Ishikawa (cell line): ENCODE measurements around the gene TLNRD1.

ENCODE experiments used
- CREB1 ChIP-seq: IDR thresholded peaks from 2 replicates; pipeline ENCODE4 v1.6.1; 2012; ENCODE audit warnings: low read depth
- EGR1 ChIP-seq: IDR thresholded peaks from 2 replicates; pipeline ENCODE4 v1.6.1; 2012
- EP300 ChIP-seq: IDR thresholded peaks from 2 replicates; pipeline ENCODE4 v1.6.1; 2012; ENCODE audit warnings: borderline replicate concordance
- FOXM1 ChIP-seq: IDR thresholded peaks from 2 replicates; pipeline ENCODE4 v1.6.1; 2012; ENCODE audit warnings: low read depth, borderline replicate concordance
- RAD21 ChIP-seq: IDR thresholded peaks from 2 replicates; pipeline ENCODE4 v1.6.1; 2012; ENCODE audit warnings: low read depth
- REST ChIP-seq: IDR thresholded peaks from 2 replicates; pipeline ENCODE4 v1.6.1; 2012; ENCODE audit warnings: low read depth, mild to moderate bottlenecking
- YY1 ChIP-seq: IDR thresholded peaks from 2 replicates; pipeline ENCODE4 v1.6.1; 2012; ENCODE audit warnings: low read depth
- ZBTB7A ChIP-seq: IDR thresholded peaks from 2 replicates; pipeline ENCODE4 v1.6.1; 2012; ENCODE audit warnings: low read depth
- TF ChIP-seq, protein P1 (sequence below): IDR thresholded peaks from 2 replicates; pipeline ENCODE4 v1.6.1; 2012

DNA sequence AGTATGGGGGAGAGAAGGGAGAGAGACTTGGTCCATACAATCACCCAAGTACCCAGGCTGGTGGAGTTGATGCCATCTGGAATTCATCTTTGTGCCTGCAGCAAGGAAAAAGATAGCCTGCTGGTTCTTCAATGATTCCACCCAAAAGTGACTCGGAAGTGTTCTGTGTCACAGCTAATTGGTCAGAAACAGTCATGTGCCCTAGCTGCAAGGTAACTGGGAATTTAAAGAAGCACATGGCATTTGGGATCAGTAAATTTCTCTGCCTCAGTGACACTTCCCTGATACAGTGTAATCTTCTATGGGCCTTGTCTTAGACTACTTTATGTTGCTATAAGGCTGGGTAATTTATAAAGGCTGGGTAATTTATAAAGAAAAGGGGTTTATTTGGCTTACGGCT is 17.5 kb downstream of the TLNRD1 start:
- no peak for TF ChIP-seq REST
- TF ChIP-seq EP300: no peak
- no peak for TF ChIP-seq YY1
- no peak for TF ChIP-seq EGR1
- TF ChIP-seq RAD21: no peak
- TF ChIP-seq ZBTB7A: no peak
- TF ChIP-seq CREB1: no peak
- TF ChIP-seq FOXM1: no peak
- TF ChIP-seq, protein P1, sequence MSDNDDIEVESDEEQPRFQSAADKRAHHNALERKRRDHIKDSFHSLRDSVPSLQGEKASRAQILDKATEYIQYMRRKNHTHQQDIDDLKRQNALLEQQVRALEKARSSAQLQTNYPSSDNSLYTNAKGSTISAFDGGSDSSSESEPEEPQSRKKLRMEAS: no peak
